ENCODE measurements around the gene MAP3K5.

DNA sequence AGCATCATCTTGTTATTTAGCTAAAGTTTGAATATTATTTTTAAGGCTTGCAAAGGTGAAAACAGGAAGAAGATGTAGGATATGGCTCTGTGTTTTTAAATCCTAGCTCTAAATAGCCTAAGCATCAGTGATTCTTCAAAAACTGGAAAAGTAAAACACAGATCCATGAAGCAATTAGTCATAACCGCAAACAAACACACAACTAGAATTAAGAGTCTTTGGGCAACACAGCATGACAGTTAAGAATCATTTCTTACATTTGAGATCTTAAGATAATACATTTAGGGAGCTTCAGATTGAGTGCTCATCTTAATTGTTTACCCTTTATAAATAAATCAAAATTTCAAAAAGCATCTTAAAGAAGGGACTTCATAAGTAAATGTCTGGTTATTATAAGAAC is 126.2 kb downstream of the MAP3K5 start:
- TF ChIP-seq, protein P1, sequence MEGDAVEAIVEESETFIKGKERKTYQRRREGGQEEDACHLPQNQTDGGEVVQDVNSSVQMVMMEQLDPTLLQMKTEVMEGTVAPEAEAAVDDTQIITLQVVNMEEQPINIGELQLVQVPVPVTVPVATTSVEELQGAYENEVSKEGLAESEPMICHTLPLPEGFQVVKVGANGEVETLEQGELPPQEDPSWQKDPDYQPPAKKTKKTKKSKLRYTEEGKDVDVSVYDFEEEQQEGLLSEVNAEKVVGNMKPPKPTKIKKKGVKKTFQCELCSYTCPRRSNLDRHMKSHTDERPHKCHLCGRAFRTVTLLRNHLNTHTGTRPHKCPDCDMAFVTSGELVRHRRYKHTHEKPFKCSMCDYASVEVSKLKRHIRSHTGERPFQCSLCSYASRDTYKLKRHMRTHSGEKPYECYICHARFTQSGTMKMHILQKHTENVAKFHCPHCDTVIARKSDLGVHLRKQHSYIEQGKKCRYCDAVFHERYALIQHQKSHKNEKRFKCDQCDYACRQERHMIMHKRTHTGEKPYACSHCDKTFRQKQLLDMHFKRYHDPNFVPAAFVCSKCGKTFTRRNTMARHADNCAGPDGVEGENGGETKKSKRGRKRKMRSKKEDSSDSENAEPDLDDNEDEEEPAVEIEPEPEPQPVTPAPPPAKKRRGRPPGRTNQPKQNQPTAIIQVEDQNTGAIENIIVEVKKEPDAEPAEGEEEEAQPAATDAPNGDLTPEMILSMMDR (IDR thresholded peaks at IDR 0.05): no peak
- TF ChIP-seq POLR2A (IDR thresholded peaks at IDR 0.05): no peak

All from adrenal gland (tissue), 5 donors.